Hematopoietic multipotent progenitor cell treated with erythropoietin and hydrocortisone succinate and interleukin-3 and kit ligand, for 17 days (in vitro differentiated cells): ENCODE measurements around the gene PLCB4.

Source experiments
- DNase-seq: peaks from one replicate; pipeline ENCODE4 v3.0.0-alpha.2; 2015; ENCODE audit warnings: low spot score

The PLCB4 gene

GRCh38 chr20:9179193-9179802 lies 110.4 kb downstream of the PLCB4 start:
- no peak for DNase-seq

- DNase-seq: no peak
Measured at GRCh38 chr20:9179867-9180266, 111.0 kb downstream of the PLCB4 start.

DNA sequence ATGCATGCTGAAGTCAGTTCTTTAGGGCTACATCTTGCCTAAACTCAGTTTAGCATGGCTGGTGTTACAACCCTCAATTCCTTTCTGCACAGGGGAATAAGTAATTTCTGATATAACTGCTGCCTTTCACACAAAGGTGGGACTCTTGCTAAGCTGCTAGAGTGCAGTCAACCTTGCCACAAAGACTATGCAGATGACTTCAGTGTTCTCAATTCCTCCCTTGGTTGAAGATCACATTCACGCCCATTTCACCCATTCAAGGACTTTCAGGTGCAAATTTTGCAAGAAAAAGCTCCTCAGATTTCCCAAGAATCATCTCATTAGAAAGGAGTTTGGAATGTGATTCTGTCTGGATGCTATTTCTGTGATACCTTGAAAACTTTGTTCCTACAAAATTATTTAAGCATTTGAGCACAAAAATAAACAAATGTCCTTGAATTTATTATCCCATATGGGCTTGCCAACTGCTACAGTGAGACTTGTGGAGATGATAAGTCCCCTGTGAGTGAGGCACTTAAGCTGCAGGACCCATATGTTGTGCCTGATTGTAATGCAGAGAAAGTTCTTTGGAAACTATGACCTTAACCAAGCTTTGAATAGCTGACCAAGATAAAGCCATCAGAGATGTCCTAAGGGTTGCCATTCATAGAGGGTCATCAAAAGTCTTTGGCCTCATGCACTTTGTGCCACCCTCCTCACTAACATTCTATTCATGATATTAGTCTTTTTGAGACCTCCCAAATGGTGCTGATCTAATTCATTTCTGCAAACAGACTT lies 111.8 kb downstream of the PLCB4 start:
- no peak for DNase-seq

GRCh38 chr20:9185511-9185910 lies 116.6 kb downstream of the PLCB4 start:
- DNase-seq: no peak

DNA sequence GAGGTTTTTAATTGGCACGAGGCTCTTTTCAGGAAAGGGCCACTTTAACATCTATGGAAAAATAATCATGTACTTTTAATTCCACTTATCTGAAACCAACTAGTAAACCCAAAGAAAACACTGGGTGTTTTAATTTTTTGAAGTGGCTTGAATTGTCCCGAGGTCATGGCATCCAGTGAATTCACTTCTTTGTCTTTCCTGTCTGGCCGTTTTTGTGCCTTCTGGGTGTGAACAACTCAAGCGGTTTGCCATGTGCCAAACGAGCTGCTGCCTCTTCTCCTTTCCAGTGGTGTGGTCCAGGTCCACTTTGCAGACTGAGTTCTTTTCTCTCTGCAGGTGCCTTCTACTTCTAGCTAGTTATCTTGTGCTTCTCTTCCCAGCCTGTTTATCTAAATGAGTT lies 117.5 kb downstream of the PLCB4 start:
- no peak for DNase-seq

GRCh38 chr20:9195031-9195430 lies 126.1 kb downstream of the PLCB4 start:
- DNase-seq: no peak

- no peak for DNase-seq
Measured at GRCh38 chr20:9196110-9196509, 127.2 kb downstream of the PLCB4 start.

DNA sequence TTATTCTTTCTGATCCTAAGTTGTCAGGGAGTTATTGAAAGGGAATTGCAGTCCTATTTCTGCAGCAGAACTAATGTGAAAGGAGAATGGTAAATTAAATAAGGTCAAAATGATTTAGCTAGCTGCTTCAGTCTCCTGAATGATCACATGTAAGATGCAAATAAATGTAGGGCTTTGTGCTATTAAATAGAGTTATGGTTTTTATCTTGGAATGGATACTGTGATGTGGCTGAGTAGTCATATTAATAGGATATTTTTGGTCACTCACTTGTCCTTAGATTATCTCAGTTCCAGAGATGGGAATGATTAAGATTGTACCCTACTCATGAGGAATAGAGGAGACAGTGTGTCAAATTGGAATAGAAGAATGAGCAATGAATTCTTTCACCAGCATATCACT lies 129.6 kb downstream of the PLCB4 start:
- DNase-seq: no peak

DNA sequence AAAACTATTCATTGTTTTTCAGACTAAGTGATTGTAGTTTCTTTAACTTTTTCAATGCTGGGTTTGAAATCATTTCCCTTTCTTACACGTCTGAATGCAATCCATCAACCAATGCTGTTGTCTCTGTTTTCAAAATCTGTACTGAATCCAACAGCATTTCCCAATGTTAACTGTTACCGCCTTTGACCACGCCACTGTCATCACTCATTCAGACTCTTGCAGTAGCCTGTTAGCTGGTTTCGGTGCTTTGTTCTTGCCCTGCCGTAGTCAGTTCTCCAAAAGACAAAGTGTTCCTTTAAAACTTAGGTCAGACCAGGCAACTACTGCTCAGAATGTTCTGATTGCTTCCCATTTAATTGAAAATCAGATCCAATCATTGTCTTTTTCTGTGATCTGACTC lies 131.3 kb downstream of the PLCB4 start:
- no peak for DNase-seq

GRCh38 chr20:9200620-9201019 lies 131.7 kb downstream of the PLCB4 start:
- no peak for DNase-seq

DNA sequence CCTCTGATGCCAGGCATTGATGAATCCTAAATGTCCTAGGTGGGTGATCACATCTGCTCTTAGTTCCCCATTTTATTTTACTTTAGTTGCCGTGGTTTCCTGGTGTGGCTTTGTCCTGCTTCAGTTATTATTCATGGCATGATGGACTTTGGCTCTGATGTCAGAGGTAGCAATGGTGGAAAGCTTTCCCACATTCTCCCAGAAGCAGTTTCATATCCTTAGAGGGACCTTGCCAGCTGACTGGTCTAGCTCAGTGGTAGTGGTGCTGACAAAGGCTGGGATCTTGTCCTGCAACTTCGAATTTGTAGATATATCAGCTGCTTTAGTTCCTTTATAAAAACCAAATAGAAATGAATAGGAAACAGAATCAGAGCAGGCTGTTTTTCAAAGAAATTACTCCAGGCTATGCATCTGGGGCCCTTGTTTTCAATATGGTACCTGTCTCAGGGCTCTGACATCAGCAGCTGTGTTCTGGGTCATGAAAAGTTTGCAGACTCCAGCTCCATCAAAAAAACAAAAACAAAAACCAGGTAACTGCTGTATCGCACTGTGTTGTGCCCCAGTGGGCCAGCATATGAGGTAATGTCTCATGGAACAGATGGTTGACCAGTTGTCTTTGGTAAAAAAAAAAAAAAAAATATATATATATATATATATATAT lies 133.7 kb downstream of the PLCB4 start:
- DNase-seq: no peak

DNA sequence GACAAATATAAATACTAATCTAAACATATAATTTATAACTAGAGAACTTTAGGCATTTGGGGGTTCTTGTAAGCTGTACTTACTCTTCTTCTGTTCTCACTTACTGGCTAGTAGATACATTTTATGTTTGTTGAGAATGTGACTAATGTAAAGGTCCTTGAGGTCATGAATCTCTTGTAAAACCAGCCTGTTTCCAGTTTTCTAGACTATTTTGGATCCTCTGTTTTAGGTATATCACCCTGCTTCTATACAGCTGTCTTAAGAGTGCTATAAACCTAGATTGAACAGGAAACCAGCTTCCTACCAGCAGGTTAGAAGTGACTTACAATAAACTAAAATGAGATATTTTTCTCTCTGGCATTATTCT lies 134.2 kb downstream of the PLCB4 start:
- DNase-seq: no peak

DNA sequence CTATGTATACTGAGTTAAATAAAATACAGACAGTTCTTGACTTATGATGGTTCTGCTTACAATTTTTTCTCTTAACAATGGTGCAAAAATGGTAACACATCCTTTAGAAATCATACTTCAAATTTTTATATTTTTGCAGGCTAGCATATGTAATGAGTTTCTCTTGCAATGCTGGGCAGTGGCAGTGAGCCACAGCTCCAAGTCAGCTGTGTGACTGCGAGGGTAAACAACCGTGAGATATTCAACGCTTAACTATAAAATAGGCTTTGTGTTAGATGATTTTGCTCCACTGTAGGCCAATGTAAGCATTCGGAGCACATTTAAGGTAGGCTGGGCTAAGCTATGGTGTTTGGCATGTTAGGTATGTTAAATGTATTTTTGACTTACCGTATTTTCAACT lies 136.1 kb downstream of the PLCB4 start:
- DNase-seq: no peak

GRCh38 chr20:9206486-9206885 lies 137.6 kb downstream of the PLCB4 start:
- DNase-seq: no peak

GRCh38 chr20:9207253-9207652 lies 138.4 kb downstream of the PLCB4 start:
- no peak for DNase-seq

- no peak for DNase-seq
Measured at GRCh38 chr20:9210356-9210755, 141.5 kb downstream of the PLCB4 start.

DNA sequence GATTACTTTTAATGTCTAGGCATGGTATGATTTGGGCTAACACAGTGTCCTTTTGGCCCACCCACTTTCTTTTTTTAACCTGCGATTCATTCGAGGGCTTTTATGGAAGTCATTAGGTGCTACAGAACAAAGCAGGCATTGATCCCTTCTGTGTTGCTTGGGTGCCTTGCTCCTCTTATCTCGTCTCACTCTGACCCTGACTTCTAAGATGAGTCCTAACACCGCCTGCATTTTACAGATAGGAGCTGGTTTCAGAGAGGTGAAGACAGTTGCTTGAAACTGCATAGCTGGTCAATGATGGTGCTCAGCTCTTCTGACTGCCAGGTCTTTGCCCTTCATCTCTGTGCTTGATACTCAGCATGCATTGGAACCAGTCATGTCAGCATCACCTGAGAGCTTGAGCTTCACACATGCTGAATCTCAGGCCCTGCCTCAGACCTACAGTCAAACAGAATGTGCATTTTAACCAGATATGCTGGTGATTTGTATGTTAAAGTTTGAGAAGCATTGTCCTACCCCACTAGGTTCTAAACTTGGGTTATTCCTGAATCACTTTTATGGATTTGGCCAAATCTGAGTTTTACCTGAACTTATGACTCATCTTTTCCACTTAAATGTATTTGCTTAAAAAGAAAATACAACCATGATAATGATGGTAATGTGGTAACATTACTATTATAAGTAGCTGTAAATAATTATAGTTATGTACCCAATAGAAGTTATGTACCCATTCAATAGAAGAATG lies 142.3 kb downstream of the PLCB4 start:
- DNase-seq: no peak

DNA sequence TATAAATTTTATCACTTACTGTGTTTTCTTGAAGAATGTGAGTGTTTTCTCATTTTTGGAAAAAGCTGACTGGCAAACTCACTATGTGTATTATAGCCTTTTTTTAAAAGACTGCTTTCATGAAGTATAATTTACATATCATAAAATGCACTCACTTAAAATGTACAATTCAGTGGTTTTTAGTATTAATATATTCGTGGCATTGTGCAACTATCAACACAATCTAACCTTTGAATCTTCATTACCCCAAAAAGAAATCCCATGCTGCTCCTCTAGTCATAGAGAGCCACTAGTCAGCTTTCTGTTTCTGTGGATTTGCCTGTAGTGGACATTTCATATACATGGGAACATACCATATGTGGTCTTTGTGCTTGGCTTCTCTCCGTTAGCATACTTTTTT lies 143.8 kb downstream of the PLCB4 start:
- DNase-seq: no peak

DNA sequence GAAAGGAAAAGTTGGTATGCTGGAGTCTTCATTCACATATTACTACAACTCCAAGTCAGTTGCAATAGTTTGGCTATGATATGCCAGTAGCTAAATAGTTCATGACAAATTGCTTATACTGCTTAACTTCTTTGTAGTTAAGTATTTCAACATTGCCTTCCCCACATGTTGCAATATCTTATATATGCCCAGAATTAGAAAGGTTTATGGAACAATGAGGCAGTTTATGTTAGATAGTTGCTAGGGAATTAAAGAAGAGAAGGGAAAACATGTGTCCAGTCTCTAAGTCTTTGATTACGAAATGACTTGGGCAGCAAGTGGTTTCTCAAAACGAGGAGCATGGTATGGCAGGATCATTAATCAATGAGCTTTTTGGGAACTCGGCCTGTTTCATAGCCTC lies 145.8 kb downstream of the PLCB4 start:
- no peak for DNase-seq

DNA sequence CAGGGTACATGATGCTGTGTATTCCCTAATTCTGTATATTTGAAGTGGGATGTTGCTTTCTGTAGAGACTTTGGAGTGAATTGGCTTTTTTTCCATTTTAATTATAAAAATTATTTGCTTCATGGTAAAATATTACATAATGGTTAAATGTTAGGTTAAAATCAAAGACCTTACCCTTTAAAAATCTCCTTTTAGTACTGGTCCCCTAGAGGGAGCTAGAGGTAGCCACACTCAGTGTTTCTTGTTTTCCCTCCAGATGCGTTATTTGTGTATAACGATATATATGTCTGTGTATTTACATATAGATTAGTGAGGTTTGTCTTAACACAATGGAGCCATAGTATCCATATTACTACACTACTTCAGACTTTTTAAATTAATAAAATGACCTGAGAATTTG lies 146.7 kb downstream of the PLCB4 start:
- no peak for DNase-seq

GRCh38 chr20:9218531-9218961 lies 149.7 kb downstream of the PLCB4 start:
- no peak for DNase-seq

- no peak for DNase-seq
Measured at GRCh38 chr20:9220874-9221547, 152.1 kb downstream of the PLCB4 start.
